Trophoblast cell (in vitro differentiated cells and primary cell): Measurements from ENCODE around the gene ATP5F1A.

Experiments
- DNase-seq, 2 donors: peaks; one replicate each; pipeline ENCODE4 v3.0.0-alpha.2; 2016
- H2AFZ ChIP-seq: 2 replicates; pipeline ENCODE4 v1.6.1; 2013; ENCODE audit warnings: low read length, moderate library complexity, mild to moderate bottlenecking; ENCODE audit not compliant: insufficient read depth, poor library complexity
- H2AK5ac ChIP-seq: 2 replicates; pipeline ENCODE4 v1.6.1; 2013; ENCODE audit warnings: mild to moderate bottlenecking, low read length
- H2BK120ac ChIP-seq: 2 replicates; pipeline ENCODE4 v1.6.1; 2013; ENCODE audit warnings: low read length, mild to moderate bottlenecking, moderate library complexity; ENCODE audit not compliant: insufficient read depth, poor library complexity
- H2BK12ac ChIP-seq: 2 replicates; pipeline ENCODE4 v1.6.1; 2013; ENCODE audit warnings: mild to moderate bottlenecking, low read length, moderate library complexity
- H2BK5ac ChIP-seq: 2 replicates; pipeline ENCODE4 v1.6.1; 2013; ENCODE audit warnings: low read length, low read depth, moderate library complexity, mild to moderate bottlenecking; ENCODE audit not compliant: poor library complexity
- H3K14ac ChIP-seq: 2 replicates; pipeline ENCODE4 v1.6.1; 2013; ENCODE audit warnings: mild to moderate bottlenecking, low read length
- H3K18ac ChIP-seq: 2 replicates; pipeline ENCODE4 v1.6.1; 2013; ENCODE audit warnings: mild to moderate bottlenecking, low read length
- H3K23ac ChIP-seq: 2 replicates; pipeline ENCODE4 v1.6.1; 2013; ENCODE audit warnings: low read length
- H3K27ac ChIP-seq: 2 replicates; pipeline ENCODE4 v1.5.1; 2013; ENCODE audit warnings: low read depth, mild to moderate bottlenecking, inconsistent platforms, low read length, moderate library complexity
- H3K27me3 ChIP-seq: 2 replicates; pipeline ENCODE4 v1.6.1; 2013; ENCODE audit warnings: inconsistent platforms, mild to moderate bottlenecking, low read length, moderate library complexity; ENCODE audit not compliant: insufficient read depth
- H3K36me3 ChIP-seq, 2 experiments: 1 replicate in 1 of 2; 2 replicates in 1 of 2; pipeline ENCODE4 v1.6.1; 2013; ENCODE audit warnings: low read length in 2 of 2, mild to moderate bottlenecking in 2 of 2, moderate library complexity in 1 of 2; ENCODE audit not compliant: insufficient read depth in 2 of 2, control insufficient read depth in 1 of 2
- H3K4ac ChIP-seq: 2 replicates; pipeline ENCODE4 v1.6.1; 2013; ENCODE audit warnings: low read depth, mild to moderate bottlenecking, low read length, moderate library complexity
- H3K4me1 ChIP-seq, 2 experiments: 1 replicate in 1 of 2; 2 replicates in 1 of 2; pipeline ENCODE4 v1.6.1; 2013; ENCODE audit warnings: low read length in 2 of 2, mild to moderate bottlenecking in 2 of 2, moderate library complexity in 1 of 2; ENCODE audit not compliant: insufficient read depth in 2 of 2, control insufficient read depth in 1 of 2
- H3K4me2 ChIP-seq: 2 replicates; pipeline ENCODE4 v1.6.1; 2013; ENCODE audit warnings: inconsistent platforms, mild to moderate bottlenecking, low read length, moderate library complexity
- H3K4me3 ChIP-seq: 2 replicates; pipeline ENCODE4 v1.5.1; 2013; ENCODE audit warnings: mild to moderate bottlenecking, low read depth, low read length, inconsistent platforms
- H3K79me1 ChIP-seq: one replicate; pipeline ENCODE4 v1.6.1; 2013; ENCODE audit warnings: low read length
- H3K79me2 ChIP-seq: 2 replicates; pipeline ENCODE4 v1.6.1; 2013; ENCODE audit warnings: low read length, mild to moderate bottlenecking; ENCODE audit not compliant: control insufficient read depth, insufficient read depth, poor library complexity
- H3K9ac ChIP-seq: 2 replicates; pipeline ENCODE4 v1.6.1; 2013; ENCODE audit warnings: mild to moderate bottlenecking, low read length
- H3K9me3 ChIP-seq: 2 replicates; pipeline ENCODE4 v1.6.1; 2013; ENCODE audit warnings: low read depth, mild to moderate bottlenecking, control low read depth, inconsistent platforms, low read length; ENCODE audit not compliant: insufficient read depth
- H4K12ac ChIP-seq: 2 replicates; pipeline ENCODE4 v1.6.1; 2013; ENCODE audit warnings: low read depth, mild to moderate bottlenecking, low read length, moderate library complexity
- H4K8ac ChIP-seq: 2 replicates; pipeline ENCODE4 v1.6.1; 2013; ENCODE audit warnings: low read depth, mild to moderate bottlenecking, low read length, moderate library complexity
- H4K91ac ChIP-seq: one replicate; pipeline ENCODE4 v1.6.1; 2013; ENCODE audit warnings: low read depth, mild to moderate bottlenecking, low read length, moderate library complexity
- WGBS: extraction: QIAGEN DNeasy Blood & Tissue Kit; methylation state at CpG from one replicate; pipeline ENCODE4 v1.1.7; 2013; ENCODE audit warnings: missing lambda C conversion rate; ENCODE audit not compliant: insufficient read length, insufficient coverage; ENCODE audit errors: extremely low coverage; 5-methylcytosine and 5-hydroxymethylcytosine counted together

Gene ATP5F1A

GRCh38 chr18:46040747-46041104 is 57.4 kb downstream of the ATP5F1A start:
- Histone ChIP-seq H3K9ac (no peak overlapping the region), H3K23ac (no peak overlapping the region), H3K27ac (peak overlapping the region; percentile 91), H3K27me3 (no peaks in the 10 kb centered on the region), H3K18ac (peak overlapping the region; percentile 87), H2AFZ (no peak overlapping the region), H4K8ac (peak overlapping the region; percentile 62), H4K12ac (no peak overlapping the region), H3K36me3 (peaks cover 5 to 7% of the 10 kb centered on the region in 2 experiments), H4K91ac (peak overlapping the region; percentile 88), H2BK12ac (peak overlapping the region; percentile 81), H2BK5ac (peak overlapping the region; percentile 76), H3K4ac (peak overlapping the region; percentile 80), H2AK5ac (peak overlapping the region; percentile 85), H3K9me3 (no peaks in the 10 kb centered on the region), H3K4me3 (no peak overlapping the region), H3K79me1 (peaks cover 31% of the 10 kb centered on the region), H2BK120ac (peak overlapping the region; percentile 81), H3K4me1 (peaks cover 27 to 29% of the 10 kb centered on the region in 2 experiments), H3K14ac (peak overlapping the region; percentile 64), H3K4me2 (peak overlapping the region; percentile 9), H3K79me2 (peaks cover 4% of the 10 kb centered on the region)
- WGBS = no CpG with 5 or more reads among the region's 5 CpGs
- no peak for DNase-seq

- Histone ChIP-seq H3K79me2 (peaks cover 4% of the 10 kb centered on the region), H3K27ac (peak overlapping the region; percentile 91), H2BK120ac (peak overlapping the region; percentile 81), H2BK5ac (peak overlapping the region; percentile 76), H3K4me2 (peak overlapping the region; percentile 9), H3K27me3 (no peaks in the 10 kb centered on the region), H3K18ac (peak overlapping the region; percentile 42), H3K4me3 (no peak overlapping the region), H4K8ac (peak overlapping the region; percentile 6), H3K9me3 (no peaks in the 10 kb centered on the region), H3K9ac (no peak overlapping the region), H3K36me3 (peaks cover 5 to 9% of the 10 kb centered on the region in 2 experiments), H3K4me1 (peaks cover 27 to 29% of the 10 kb centered on the region in 2 experiments), H2AFZ (no peak overlapping the region), H3K4ac (peak overlapping the region; percentile 19), H2BK12ac (peak overlapping the region; percentile 81), H3K79me1 (peaks cover 31% of the 10 kb centered on the region), H3K14ac (peak overlapping the region; percentile 37), H4K91ac (peak overlapping the region; percentile 88), H3K23ac (no peak overlapping the region), H4K12ac (no peak overlapping the region), H2AK5ac (no peak overlapping the region)
- WGBS = no CpG with 5 or more reads among the region's 5 CpGs
- no peak for DNase-seq
Observed at GRCh38 chr18:46040033-46040746, 57.9 kb downstream of the ATP5F1A start.

GRCh38 chr18:46037512-46038305 is 60.4 kb downstream of the ATP5F1A start:
- DNase-seq = no peak
- H2AK5ac ChIP-seq = no peak overlapping the region
- no CpG with 5 or more reads among the region's 9 CpGs for WGBS
- no peaks in the 10 kb centered on the region for H3K27me3 ChIP-seq
- no peak overlapping the region for H4K91ac ChIP-seq
- no peak overlapping the region for H3K4me3 ChIP-seq
- H2BK120ac ChIP-seq = no peak overlapping the region
- peaks cover 4% of the 10 kb centered on the region for H3K79me2 ChIP-seq
- no peak overlapping the region for H3K4me2 ChIP-seq
- H2BK12ac ChIP-seq = no peak overlapping the region
- H4K8ac ChIP-seq = no peak overlapping the region
- no peak overlapping the region for H2BK5ac ChIP-seq
- no peak overlapping the region for H3K14ac ChIP-seq
- H3K36me3 ChIP-seq = peaks cover 5 to 14% of the 10 kb centered on the region in 2 experiments
- H3K18ac ChIP-seq = no peak overlapping the region
- H3K27ac ChIP-seq = no peak overlapping the region
- no peaks in the 10 kb centered on the region for H3K9me3 ChIP-seq
- peaks cover 29% of the 10 kb centered on the region for H3K79me1 ChIP-seq
- H3K4me1 ChIP-seq = peaks cover 27 to 29% of the 10 kb centered on the region in 2 experiments
- no peak overlapping the region for H2AFZ ChIP-seq
- H3K23ac ChIP-seq = no peak overlapping the region
- no peak overlapping the region for H3K9ac ChIP-seq
- no peak overlapping the region for H3K4ac ChIP-seq
- H4K12ac ChIP-seq = no peak overlapping the region

GRCh38 chr18:46035696-46036680 is 62.1 kb downstream of the ATP5F1A start:
- no peak overlapping the region for H2BK5ac ChIP-seq
- no peak overlapping the region for H3K14ac ChIP-seq
- H3K79me1 ChIP-seq = peaks cover 17% of the 10 kb centered on the region
- no peak overlapping the region for H4K8ac ChIP-seq
- H4K91ac ChIP-seq = no peak overlapping the region
- no peak overlapping the region for H4K12ac ChIP-seq
- H2BK12ac ChIP-seq = no peak overlapping the region
- no peak overlapping the region for H3K4ac ChIP-seq
- peaks cover 4% of the 10 kb centered on the region for H3K79me2 ChIP-seq
- H3K9ac ChIP-seq = no peak overlapping the region
- peaks cover 15 to 17% of the 10 kb centered on the region in 2 experiments for H3K4me1 ChIP-seq
- H3K27ac ChIP-seq = no peak overlapping the region
- H2AFZ ChIP-seq = no peak overlapping the region
- peaks cover 5 to 14% of the 10 kb centered on the region in 2 experiments for H3K36me3 ChIP-seq
- H3K23ac ChIP-seq = no peak overlapping the region
- no peak overlapping the region for H3K18ac ChIP-seq
- H3K27me3 ChIP-seq = no peaks in the 10 kb centered on the region
- DNase-seq = no peak
- H2AK5ac ChIP-seq = no peak overlapping the region
- no peak overlapping the region for H3K4me3 ChIP-seq
- no peak overlapping the region for H2BK120ac ChIP-seq
- no peak overlapping the region for H3K4me2 ChIP-seq
- no CpG with 5 or more reads among the region's 2 CpGs for WGBS
- no peaks in the 10 kb centered on the region for H3K9me3 ChIP-seq
